ENCODE results near the gene PFDN4.
A peak's percentile ranks its signal among the peaks of the same experiment; 100 is the strongest.

PFDN4 gene

GRCh38 chr20:54200487-54201267 is 7.2 kb upstream of the PFDN4 start:
- no peaks in the 10 kb centered on the region for H3K27me3 ChIP-seq (ENCODE audit: control insufficient read depth in 5 of 5, insufficient read depth in 4 of 5, low read length in 5 of 5)
- H3K27ac ChIP-seq (ENCODE audit: low read depth, low read length) = no peak overlapping the region
- H3K9ac ChIP-seq (ENCODE audit: low read length in 5 of 5) = no peak overlapping the region
- H3K9me3 ChIP-seq (ENCODE audit: control insufficient read depth in 5 of 5, low read length in 5 of 5) = no peaks in the 10 kb centered on the region
- no peaks in the 10 kb centered on the region for H3K36me3 ChIP-seq (ENCODE audit: control insufficient read depth in 5 of 5, insufficient read depth in 5 of 5, low read length in 5 of 5)
- no peaks in the 10 kb centered on the region for H3K4me1 ChIP-seq (ENCODE audit: control insufficient read depth in 5 of 5, insufficient read depth in 5 of 5, low read length in 5 of 5)
- no peak overlapping the region for H3K4me3 ChIP-seq (ENCODE audit: low read depth in 1 of 5, low read length in 5 of 5)

GRCh38 chr20:54201268-54201846 is 6.5 kb upstream of the PFDN4 start:
- H3K9ac ChIP-seq (ENCODE audit: low read length in 5 of 5) = no peak overlapping the region
- H3K27me3 ChIP-seq (ENCODE audit: control insufficient read depth in 5 of 5, insufficient read depth in 4 of 5, low read length in 5 of 5) = no peaks in the 10 kb centered on the region
- no peaks in the 10 kb centered on the region for H3K9me3 ChIP-seq (ENCODE audit: control insufficient read depth in 5 of 5, low read length in 5 of 5)
- H3K4me1 ChIP-seq (ENCODE audit: control insufficient read depth in 5 of 5, insufficient read depth in 5 of 5, low read length in 5 of 5) = no peaks in the 10 kb centered on the region
- H3K27ac ChIP-seq (ENCODE audit: low read depth, low read length) = no peak overlapping the region
- no peak overlapping the region for H3K4me3 ChIP-seq (ENCODE audit: low read depth in 1 of 5, low read length in 5 of 5)
- no peaks in the 10 kb centered on the region for H3K36me3 ChIP-seq (ENCODE audit: control insufficient read depth in 5 of 5, insufficient read depth in 5 of 5, low read length in 5 of 5)

GRCh38 chr20:54203281-54203680 is 4.6 kb upstream of the PFDN4 start:
- no peak overlapping the region for H3K27ac ChIP-seq (ENCODE audit: low read depth, low read length)
- H3K9ac ChIP-seq (ENCODE audit: low read length in 5 of 5) = no peak overlapping the region
- H3K4me3 ChIP-seq (ENCODE audit: low read depth in 1 of 5, low read length in 5 of 5) = no peak overlapping the region
- H3K9me3 ChIP-seq (ENCODE audit: control insufficient read depth in 5 of 5, low read length in 5 of 5) = no peaks in the 10 kb centered on the region
- H3K4me1 ChIP-seq (ENCODE audit: control insufficient read depth in 5 of 5, insufficient read depth in 5 of 5, low read length in 5 of 5) = peaks cover 0 to 6% (median 2%) of the 10 kb centered on the region in 5 donors
- no peaks in the 10 kb centered on the region for H3K27me3 ChIP-seq (ENCODE audit: control insufficient read depth in 5 of 5, insufficient read depth in 4 of 5, low read length in 5 of 5)
- H3K36me3 ChIP-seq (ENCODE audit: control insufficient read depth in 5 of 5, insufficient read depth in 5 of 5, low read length in 5 of 5) = no peaks in the 10 kb centered on the region

DNA sequence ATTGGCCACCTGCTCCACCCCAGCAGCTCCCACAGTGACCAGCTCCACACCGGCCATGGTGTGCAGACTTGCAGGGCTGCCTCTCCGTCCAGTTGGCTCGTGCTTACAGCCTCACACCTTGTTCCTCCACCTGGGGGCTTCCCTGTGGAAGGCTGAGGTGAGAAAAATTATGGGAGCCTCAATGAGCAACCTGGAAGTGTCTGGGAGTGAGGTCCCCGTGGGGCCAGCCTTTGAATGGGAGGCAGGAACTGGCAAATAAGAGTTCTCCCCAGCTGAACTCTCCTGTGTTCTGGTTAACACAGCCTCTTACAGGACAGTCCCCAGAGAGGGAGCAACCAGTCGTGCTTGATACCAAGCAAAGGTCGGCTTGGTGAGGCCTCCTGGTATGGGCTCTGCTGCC is 3.8 kb upstream of the PFDN4 start:
- Histone ChIP-seq H3K4me3 (ENCODE audit: low read depth in 1 of 5, low read length in 5 of 5) (no peak overlapping the region), H3K27me3 (ENCODE audit: control insufficient read depth in 5 of 5, insufficient read depth in 4 of 5, low read length in 5 of 5) (no peaks in the 10 kb centered on the region), H3K27ac (ENCODE audit: low read depth, low read length) (no peak overlapping the region), H3K4me1 (ENCODE audit: control insufficient read depth in 5 of 5, insufficient read depth in 5 of 5, low read length in 5 of 5) (peaks cover 0 to 14% (median 10%) of the 10 kb centered on the region in 5 donors), H3K9me3 (ENCODE audit: control insufficient read depth in 5 of 5, low read length in 5 of 5) (no peaks in the 10 kb centered on the region), H3K9ac (ENCODE audit: low read length in 5 of 5) (no peak overlapping the region), H3K36me3 (ENCODE audit: control insufficient read depth in 5 of 5, insufficient read depth in 5 of 5, low read length in 5 of 5) (no peaks in the 10 kb centered on the region)

GRCh38 chr20:54204481-54204880 is 3.4 kb upstream of the PFDN4 start:
- Histone ChIP-seq H3K4me1 (ENCODE audit: control insufficient read depth in 5 of 5, insufficient read depth in 5 of 5, low read length in 5 of 5) (peaks cover 0 to 18% (median 14%) of the 10 kb centered on the region in 5 donors), H3K9ac (ENCODE audit: low read length in 5 of 5) (no peak overlapping the region), H3K27me3 (ENCODE audit: control insufficient read depth in 5 of 5, insufficient read depth in 4 of 5, low read length in 5 of 5) (no peaks in the 10 kb centered on the region), H3K36me3 (ENCODE audit: control insufficient read depth in 5 of 5, insufficient read depth in 5 of 5, low read length in 5 of 5) (no peaks in the 10 kb centered on the region), H3K4me3 (ENCODE audit: low read depth in 1 of 5, low read length in 5 of 5) (no peak overlapping the region), H3K9me3 (ENCODE audit: control insufficient read depth in 5 of 5, low read length in 5 of 5) (no peaks in the 10 kb centered on the region), H3K27ac (ENCODE audit: low read depth, low read length) (no peak overlapping the region)

DNA sequence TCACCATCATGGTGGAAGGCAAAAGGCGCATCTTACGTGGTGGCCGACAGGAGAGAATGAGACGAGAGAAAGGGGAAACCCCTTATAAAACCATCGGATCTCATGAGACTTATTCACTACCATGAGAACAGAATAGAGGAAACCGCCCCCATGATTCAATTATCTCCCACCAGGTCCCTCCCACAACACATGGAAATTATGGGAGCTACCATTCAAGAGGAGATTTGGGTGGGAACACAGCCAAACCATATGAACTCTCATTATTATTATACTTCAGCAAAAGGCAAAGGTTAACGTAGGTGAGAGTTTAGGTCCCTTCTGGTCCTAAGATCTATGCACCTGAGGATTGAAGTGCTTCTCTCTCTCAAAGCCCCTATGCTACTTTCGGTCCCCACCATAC is 2.4 kb upstream of the PFDN4 start:
- Histone ChIP-seq H3K27ac (ENCODE audit: low read depth, low read length) (no peak overlapping the region), H3K27me3 (ENCODE audit: control insufficient read depth in 5 of 5, insufficient read depth in 4 of 5, low read length in 5 of 5) (no peaks in the 10 kb centered on the region), H3K9me3 (ENCODE audit: control insufficient read depth in 5 of 5, low read length in 5 of 5) (no peaks in the 10 kb centered on the region), H3K9ac (ENCODE audit: low read length in 5 of 5) (no peak overlapping the region), H3K4me1 (ENCODE audit: control insufficient read depth in 5 of 5, insufficient read depth in 5 of 5, low read length in 5 of 5) (peaks cover 0 to 27% (median 23%) of the 10 kb centered on the region in 5 donors), H3K4me3 (ENCODE audit: low read depth in 1 of 5, low read length in 5 of 5) (no peak overlapping the region), H3K36me3 (ENCODE audit: control insufficient read depth in 5 of 5, insufficient read depth in 5 of 5, low read length in 5 of 5) (peaks cover 0 to 4% (median 0%) of the 10 kb centered on the region in 5 donors)

- H3K4me1 ChIP-seq (ENCODE audit: control insufficient read depth in 5 of 5, insufficient read depth in 5 of 5, low read length in 5 of 5) = peaks cover 0 to 27% (median 24%) of the 10 kb centered on the region in 5 donors
- H3K36me3 ChIP-seq (ENCODE audit: control insufficient read depth in 5 of 5, insufficient read depth in 5 of 5, low read length in 5 of 5) = peaks cover 0 to 4% (median 0%) of the 10 kb centered on the region in 5 donors
- H3K27ac ChIP-seq (ENCODE audit: low read depth, low read length) = peak overlapping the region; percentile 98
- no peaks in the 10 kb centered on the region for H3K27me3 ChIP-seq (ENCODE audit: control insufficient read depth in 5 of 5, insufficient read depth in 4 of 5, low read length in 5 of 5)
- peak overlapping the region in 4 of 5 donors; percentile 87 to 98 (median 94) for H3K4me3 ChIP-seq (ENCODE audit: low read depth in 1 of 5, low read length in 5 of 5)
- H3K9ac ChIP-seq (ENCODE audit: low read length in 5 of 5) = peak overlapping the region in 3 of 5 donors; percentile 97 to 99 (median 99)
- H3K9me3 ChIP-seq (ENCODE audit: control insufficient read depth in 5 of 5, low read length in 5 of 5) = no peaks in the 10 kb centered on the region
Measured at GRCh38 chr20:54207053-54207742, 689 bp upstream of the PFDN4 start.

- peak overlapping the region; percentile 87 to 98 (median 98) for H3K4me3 ChIP-seq (ENCODE audit: low read depth in 1 of 5, low read length in 5 of 5)
- peaks cover 0 to 27% (median 24%) of the 10 kb centered on the region in 5 donors for H3K4me1 ChIP-seq (ENCODE audit: control insufficient read depth in 5 of 5, insufficient read depth in 5 of 5, low read length in 5 of 5)
- peaks cover 0 to 4% (median 0%) of the 10 kb centered on the region in 5 donors for H3K36me3 ChIP-seq (ENCODE audit: control insufficient read depth in 5 of 5, insufficient read depth in 5 of 5, low read length in 5 of 5)
- no peaks in the 10 kb centered on the region for H3K27me3 ChIP-seq (ENCODE audit: control insufficient read depth in 5 of 5, insufficient read depth in 4 of 5, low read length in 5 of 5)
- peak overlapping the region; percentile 98 for H3K27ac ChIP-seq (ENCODE audit: low read depth, low read length)
- H3K9ac ChIP-seq (ENCODE audit: low read length in 5 of 5) = peak overlapping the region; percentile 71 to 99 (median 99)
- H3K9me3 ChIP-seq (ENCODE audit: control insufficient read depth in 5 of 5, low read length in 5 of 5) = no peaks in the 10 kb centered on the region
Measured at GRCh38 chr20:54208548-54209176, 775 bp downstream of the PFDN4 start.

- no peaks in the 10 kb centered on the region for H3K27me3 ChIP-seq (ENCODE audit: control insufficient read depth in 5 of 5, insufficient read depth in 4 of 5, low read length in 5 of 5)
- H3K27ac ChIP-seq (ENCODE audit: low read depth, low read length) = peak overlapping the region; percentile 98
- peaks cover 0 to 4% (median 0%) of the 10 kb centered on the region in 5 donors for H3K36me3 ChIP-seq (ENCODE audit: control insufficient read depth in 5 of 5, insufficient read depth in 5 of 5, low read length in 5 of 5)
- no peaks in the 10 kb centered on the region for H3K9me3 ChIP-seq (ENCODE audit: control insufficient read depth in 5 of 5, low read length in 5 of 5)
- H3K4me1 ChIP-seq (ENCODE audit: control insufficient read depth in 5 of 5, insufficient read depth in 5 of 5, low read length in 5 of 5) = peaks cover 0 to 27% (median 26%) of the 10 kb centered on the region in 5 donors
- H3K4me3 ChIP-seq (ENCODE audit: low read depth in 1 of 5, low read length in 5 of 5) = peak overlapping the region; percentile 87 to 98 (median 98)
- H3K9ac ChIP-seq (ENCODE audit: low read length in 5 of 5) = peak overlapping the region; percentile 3 to 99 (median 99)
Measured at GRCh38 chr20:54209216-54209813, 1.4 kb downstream of the PFDN4 start.

Measured in subcutaneous abdominal adipose tissue (tissue), 5 donors.